ENCODE measurements around the gene BHLHE23.
"Not testable (repeated sequence)": the region's sequence is repeated elsewhere in the genome, so short reads cannot be mapped to it uniquely, and the experiment has no call there.

Gene BHLHE23

GRCh38 chr20:63042448-63043071 is 35.8 kb upstream of the BHLHE23 start:
- no peak for DNase-seq

- no peak for DNase-seq
Observed at GRCh38 chr20:63041776-63042175, 35.0 kb upstream of the BHLHE23 start.

DNA sequence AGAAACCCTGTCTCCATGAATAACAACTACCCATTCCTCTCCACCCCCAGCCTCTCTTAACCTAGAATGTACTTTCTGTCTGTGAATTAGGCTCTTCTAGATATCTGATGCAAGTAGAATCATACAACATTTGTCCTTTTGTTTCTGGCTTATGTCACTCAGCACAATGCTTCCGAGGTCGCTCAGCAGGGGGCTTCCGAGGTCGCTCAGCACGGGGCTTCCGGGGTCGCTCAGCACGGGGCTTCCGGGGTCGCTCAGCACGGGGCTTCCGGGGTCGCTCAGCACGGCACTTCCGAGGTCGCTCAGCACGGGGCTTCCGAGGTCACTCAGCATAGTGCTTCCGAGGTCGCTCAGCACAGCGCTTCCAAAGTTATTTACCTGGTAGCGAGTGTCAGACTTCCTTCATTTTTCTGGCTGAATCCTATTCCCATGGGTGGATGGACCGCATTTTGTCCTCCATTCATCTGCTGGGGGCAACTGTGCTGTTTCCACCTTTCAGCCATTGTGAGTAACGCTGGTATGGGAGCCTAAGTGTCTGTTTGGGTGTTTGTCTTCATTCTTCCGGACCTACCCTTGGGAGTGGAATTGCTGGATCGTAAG is 31.0 kb upstream of the BHLHE23 start:
- DNase-seq = no peak

GRCh38 chr20:63036291-63036690 is 29.5 kb upstream of the BHLHE23 start:
- no peak for DNase-seq

- no peak for DNase-seq
Observed at GRCh38 chr20:63035603-63036185, 28.9 kb upstream of the BHLHE23 start.

GRCh38 chr20:63034710-63035602 is 28.2 kb upstream of the BHLHE23 start:
- DNase-seq = not testable (repeated sequence)

- DNase-seq = no peak
Observed at GRCh38 chr20:63033794-63034709, 27.3 kb upstream of the BHLHE23 start.

DNA sequence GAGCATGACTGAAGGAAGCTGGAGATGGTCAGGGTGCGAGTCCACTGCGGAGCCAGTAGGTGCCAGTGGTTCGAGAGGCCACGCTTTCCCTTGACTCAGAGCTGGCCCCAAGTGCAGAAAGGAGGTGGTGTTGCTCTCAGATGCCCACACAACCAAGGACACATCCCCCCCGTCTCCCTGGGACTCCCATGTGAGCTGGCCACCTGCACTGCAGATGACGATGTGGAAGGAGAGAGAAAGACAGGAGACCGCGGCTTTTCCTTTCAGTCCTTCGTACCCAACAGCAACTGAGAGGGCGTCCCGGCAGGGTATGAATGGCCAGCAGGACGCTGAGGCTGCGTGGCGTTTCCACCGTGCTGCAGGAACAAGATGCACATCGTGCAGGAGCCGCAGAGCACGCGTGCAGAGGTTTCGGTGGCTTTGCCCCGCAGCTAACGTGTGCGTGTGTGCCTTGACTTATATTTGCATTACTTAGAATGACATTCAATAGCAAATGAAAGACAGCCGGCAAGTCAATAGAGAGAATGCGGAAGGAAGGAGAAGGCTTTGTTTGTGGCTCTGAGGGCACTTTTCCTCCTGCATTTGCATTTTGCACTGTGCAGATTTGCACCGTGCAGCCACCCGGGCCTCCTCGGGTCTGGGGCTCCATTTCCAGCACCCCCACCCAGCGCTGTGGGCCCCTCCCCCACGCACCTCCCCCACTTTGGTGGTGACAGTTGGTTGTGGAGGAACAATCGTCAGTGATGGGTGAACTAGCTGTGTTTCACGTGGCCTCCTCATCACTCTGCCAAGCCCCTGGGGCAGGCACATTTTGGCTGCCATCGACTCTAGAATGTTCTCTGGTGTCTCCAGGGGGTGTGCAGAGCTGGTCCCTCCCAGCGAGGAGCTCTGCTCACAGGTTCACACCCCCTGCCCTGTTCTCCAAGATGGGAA is 26.4 kb upstream of the BHLHE23 start:
- no peak for DNase-seq

DNA sequence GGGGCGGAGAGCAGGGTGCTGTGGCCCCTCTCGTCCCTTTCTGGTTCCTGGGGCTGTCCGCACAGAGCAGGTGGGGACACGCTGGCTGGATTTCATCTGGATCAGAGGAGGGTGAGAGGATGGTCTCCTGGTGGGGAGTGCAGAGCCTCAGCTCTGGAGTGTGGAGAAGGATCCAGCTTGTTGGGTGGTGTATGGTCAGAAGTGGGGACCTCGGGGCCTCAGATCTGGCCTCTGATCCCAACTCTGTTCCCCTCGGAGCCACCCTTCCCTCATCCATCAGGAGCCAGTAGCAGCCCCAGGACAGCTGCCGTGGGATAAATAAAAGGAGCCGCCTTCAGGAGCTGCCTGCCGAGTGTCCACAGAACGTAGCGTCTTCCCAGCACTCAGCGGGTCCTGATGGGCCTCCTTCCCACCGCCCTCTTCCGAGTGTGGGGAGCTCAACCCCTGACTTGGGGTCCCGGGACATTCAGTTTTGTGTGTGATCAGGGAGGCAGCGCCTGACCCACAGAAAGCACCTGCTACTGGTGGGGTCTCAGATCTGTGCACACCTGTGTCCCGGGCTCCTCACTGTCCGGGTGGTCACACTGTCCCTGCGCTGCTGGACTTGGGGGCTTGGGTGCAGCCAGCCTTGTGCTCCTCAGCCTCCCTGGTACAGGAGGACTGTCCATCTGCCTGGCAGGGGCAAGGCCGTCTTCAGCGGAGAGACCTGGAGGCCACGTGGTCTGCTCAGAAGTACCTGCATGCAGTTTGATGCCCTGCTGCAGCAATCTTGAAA is 25.4 kb upstream of the BHLHE23 start:
- DNase-seq = no peak

- DNase-seq = no peak
Observed at GRCh38 chr20:63031251-63032014, 24.7 kb upstream of the BHLHE23 start.

GRCh38 chr20:63029358-63030121 is 22.8 kb upstream of the BHLHE23 start:
- DNase-seq = no peak

- DNase-seq = no peak
Observed at GRCh38 chr20:63028461-63028921, 21.7 kb upstream of the BHLHE23 start.

DNA sequence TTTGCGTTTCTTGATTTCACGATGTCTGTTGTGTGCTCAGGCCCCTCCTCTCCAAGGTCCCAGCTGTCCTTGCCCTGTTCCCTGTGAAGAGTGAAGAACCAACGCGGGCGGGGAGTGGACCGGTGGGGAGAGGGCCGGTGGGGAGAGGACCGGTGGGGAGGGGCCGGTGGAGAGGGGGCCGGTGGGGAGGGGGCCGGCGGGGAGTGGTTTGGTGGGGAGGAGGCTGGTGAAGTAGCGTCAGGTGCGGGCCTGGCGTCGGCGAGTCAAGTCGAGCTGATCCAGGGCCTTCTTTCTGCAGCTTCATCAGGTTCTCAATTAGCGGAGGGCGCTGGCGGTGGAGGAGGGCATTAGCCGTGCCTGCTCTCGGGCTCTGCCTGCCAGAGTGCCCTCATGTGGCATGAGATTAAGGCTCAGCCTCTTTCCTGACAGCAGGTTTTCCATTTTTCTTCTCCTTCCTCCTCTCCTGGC is 21.2 kb upstream of the BHLHE23 start:
- no peak for DNase-seq

DNA sequence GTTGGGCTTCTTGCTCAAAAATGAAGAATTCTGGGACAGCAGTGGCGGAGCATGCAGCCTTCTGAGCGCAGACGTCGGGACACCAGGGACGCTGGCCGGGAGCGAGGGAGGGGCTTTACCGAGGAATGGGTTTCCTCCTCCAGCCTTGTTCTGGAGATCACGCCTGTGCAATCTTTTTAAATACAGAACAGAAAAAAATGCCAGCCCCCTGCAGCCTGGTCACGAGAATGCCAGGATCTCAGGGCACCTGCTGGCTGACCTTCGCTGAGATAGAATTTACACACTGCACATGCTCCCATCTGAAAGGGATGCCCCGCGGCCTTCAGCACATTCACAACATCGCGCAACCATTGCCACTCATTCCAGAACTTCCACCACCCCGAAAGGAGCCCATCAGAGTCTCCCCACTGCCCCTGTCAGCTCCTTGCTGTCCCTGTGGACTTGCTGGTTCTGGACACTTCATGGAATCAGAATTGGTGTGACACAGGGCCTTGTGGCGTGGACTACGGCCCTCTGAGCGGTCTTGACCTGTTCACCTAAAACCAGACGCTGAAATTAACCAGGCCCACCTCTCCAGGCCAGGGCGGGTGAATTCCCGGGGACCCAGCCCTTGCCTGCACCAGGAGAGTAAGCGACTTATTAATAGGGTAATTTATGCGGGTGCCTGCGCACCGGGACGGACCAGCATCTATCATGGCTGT is 20.6 kb upstream of the BHLHE23 start:
- no peak for DNase-seq

GRCh38 chr20:63026582-63027165 is 19.9 kb upstream of the BHLHE23 start:
- DNase-seq = no peak

DNA sequence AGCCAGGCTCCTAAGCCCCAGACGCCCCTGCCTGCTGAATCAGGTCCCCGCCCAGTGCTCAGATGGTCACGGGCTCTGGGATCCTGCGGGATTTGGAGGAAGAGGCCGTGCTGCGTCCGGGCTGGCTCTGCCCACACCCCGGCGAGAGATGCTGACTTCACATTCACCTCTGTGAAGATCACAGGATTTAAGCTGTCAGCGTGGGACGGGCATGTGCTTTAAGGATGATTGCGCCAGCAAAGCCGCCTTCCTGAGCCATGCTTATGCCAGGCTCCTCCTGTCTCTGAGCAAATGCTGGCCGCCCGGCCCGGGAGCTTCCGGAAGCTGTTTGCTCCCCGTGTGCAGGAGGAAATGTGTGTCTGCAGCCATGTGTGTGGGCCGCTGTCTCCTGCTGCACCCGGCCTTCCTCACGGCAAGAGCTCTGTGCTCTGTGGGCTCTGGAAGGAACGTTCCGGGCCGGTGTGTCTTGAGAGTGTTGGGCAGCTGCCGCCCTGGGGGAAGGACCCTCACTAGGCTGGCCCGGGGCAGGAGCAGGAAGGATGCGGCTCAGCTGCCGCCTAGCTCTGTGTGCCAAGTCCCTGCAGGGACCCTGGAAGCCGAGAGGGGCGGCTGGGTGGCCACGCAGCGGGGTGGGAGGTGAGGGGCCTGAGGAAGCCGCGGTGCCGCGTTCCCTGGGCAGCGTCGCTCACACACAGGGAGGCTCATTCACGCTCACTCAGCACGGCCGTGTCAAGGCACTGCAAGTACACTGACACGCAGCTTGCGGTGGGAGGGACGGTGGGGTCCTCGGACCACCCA is 19.0 kb upstream of the BHLHE23 start:
- no peak for DNase-seq

Data from activated naive CD4-positive, alpha-beta T cell (primary cell).